ENCODE measurements around the gene APCDD1.

DNA sequence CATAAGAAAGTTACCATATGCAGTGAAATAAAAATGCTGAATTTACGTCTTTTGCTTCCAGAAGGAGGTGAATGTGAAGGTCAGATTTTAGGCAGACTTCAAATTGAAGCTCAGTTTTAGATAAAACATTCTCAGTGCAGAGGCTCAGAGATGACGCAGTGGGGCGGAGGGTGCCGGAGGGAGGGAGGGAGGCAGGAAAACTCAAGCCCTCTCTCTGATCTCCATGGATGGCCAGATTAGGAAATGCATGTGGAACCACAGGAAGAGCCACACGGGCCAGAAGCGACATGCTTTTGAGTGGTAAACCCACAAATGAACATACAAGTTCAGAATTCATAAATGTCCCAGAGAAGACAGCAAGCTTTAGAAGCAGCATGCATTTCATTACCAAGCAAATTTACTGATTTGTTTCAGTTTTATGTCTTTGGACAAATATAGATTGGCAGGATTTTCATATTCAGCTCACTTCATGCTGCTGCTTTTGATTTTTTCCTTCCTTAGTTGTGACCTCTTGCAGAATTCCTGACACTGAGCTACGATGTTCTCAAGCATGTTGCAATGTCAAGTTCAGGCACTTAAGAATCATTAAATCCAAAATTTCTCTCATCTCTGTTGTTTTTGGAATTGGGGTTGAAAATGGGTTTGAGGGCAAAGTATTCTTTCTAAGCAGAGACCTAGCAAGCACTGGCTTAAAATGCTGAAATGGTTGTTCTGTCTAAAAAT, 29.7 kb upstream of the APCDD1 start:
- TF ChIP-seq RARB (CRISPR knock-in tag; IDR thresholded peaks at IDR 0.05), result no peak
- TF ChIP-seq TOX (CRISPR knock-in tag; IDR thresholded peaks at IDR 0.05; ENCODE audit: borderline replicate concordance), result no peak
- no peak for TF ChIP-seq BACH2 (CRISPR knock-in tag; IDR thresholded peaks at IDR 0.05; ENCODE audit: borderline replicate concordance)

Measured in SK-N-SH treated with all-trans-retinoic acid at 6 μM for 48 hours (cell line).